Esophagus squamous epithelium (tissue), 5 donors: Measurements from ENCODE around the gene ZMIZ1. TPM values are rescaled to one million over a fixed set of nuclear protein-coding genes. Genes with fewer than 3 reads are reported as not detected.

Source experiments
- DNase-seq: peaks from one replicate; lab custom pipeline; 2025; lab: John Stamatoyannopoulos, UW
- H3K27ac ChIP-seq, 4 donors: fragments of 200-600 bp; sonication (generic); one replicate each; pipeline ENCODE4 v1.5.1; 2016 to 2019; ENCODE audit warnings: mild to moderate bottlenecking in 1 of 4
- H3K27me3 ChIP-seq, 4 donors: fragments of 200-600 bp; sonication (generic); 1 replicate in 3 of 4; 2 replicates in 1 of 4; pipeline versions ENCODE4 v1.5.1 to v1.6.0; 2017 to 2021; ENCODE audit warnings: antibody characterized with exemption in 1 of 4
- H3K36me3 ChIP-seq, 3 donors: fragments of 200-600 bp; sonication (generic); one replicate each; pipeline ENCODE4 v1.5.1; 2016 to 2019
- H3K4me1 ChIP-seq, 3 donors: fragments of 200-600 bp; sonication (generic); one replicate each; pipeline ENCODE4 v1.5.1; 2017 to 2019
- H3K4me3 ChIP-seq, 4 donors: fragments of 200-600 bp; sonication (generic); 1 replicate in 3 of 4; 2 replicates in 1 of 4; pipeline ENCODE4 v1.5.1; 2016 to 2019; ENCODE audit warnings: mild to moderate bottlenecking in 2 of 4, moderate library complexity in 1 of 4
- H3K9me3 ChIP-seq, 3 donors: fragments of 200-600 bp; sonication (generic); one replicate each; pipeline ENCODE4 v1.5.1; 2016 to 2019
- POLR2A ChIP-seq, 4 donors: fragments of 450-650 bp; IDR thresholded peaks; one replicate each; pipeline ENCODE4 v1.6.1; 2017; ENCODE audit warnings: antibody characterized with exemption in 4 of 4, mild to moderate bottlenecking in 4 of 4, moderate library complexity in 3 of 4
- WGBS, 2 donors: methylation state at CpG; one replicate each; pipeline ENCODE4 v1.1.5; 2018; 5-methylcytosine and 5-hydroxymethylcytosine counted together
- intact Hi-C: fragments of 100-400 bp; cut with DNase I; formaldehyde crosslinking; loops from one replicate; pipeline ENCODE4 v1.15.0; 2022
- total RNA-seq, 4 donors: library from RNA; depleted of rRNA; stranded (reverse); fragments of >200 nt; gene quantifications; one replicate each; pipeline ENCODE4 v1.1.0, GENCODE V29; 2016
- TF ChIP-seq, protein P1 (sequence below), 6 experiments: fragments of 450-650 bp in 4 of 6; fragments of 200-600 bp in 2 of 6; sonication (generic) in 2 of 6; IDR thresholded peaks; one replicate each; pipeline ENCODE4 v1.5.1; 2016 to 2019; ENCODE audit warnings: antibody characterized with exemption in 6 of 6, mild to moderate bottlenecking in 4 of 6, moderate library complexity in 4 of 6
- donor health status: DM: yes; HTN: yes; CAD: no.

ZMIZ1 gene
- total RNA-seq, 4 donors from 2014 or later = 28.2 to 79.5 (median 40.4) TPM

- Histone ChIP-seq H3K4me1 (peaks cover 0 to 42% (median 24%) of the 10 kb centered on the region in 3 donors), H3K9me3 (no peaks in the 10 kb centered on the region), H3K4me3 (no peak overlapping the region), H3K36me3 (peaks cover under 1 to 99% (median 3%) of the 10 kb centered on the region in 3 donors), H3K27me3 (no peaks in the 10 kb centered on the region), H3K27ac (no peak overlapping the region)
- intact Hi-C loops = no loop called here
- no peak for DNase-seq
- 63 to 75% methylated on average over 12 of the region's 12 CpGs for WGBS, 2 donors
- TF ChIP-seq POLR2A (IDR thresholded peaks at IDR 0.05) = no peak
Observed at GRCh38 chr10:79229830-79230327, 161.1 kb downstream of the ZMIZ1 start.

DNA sequence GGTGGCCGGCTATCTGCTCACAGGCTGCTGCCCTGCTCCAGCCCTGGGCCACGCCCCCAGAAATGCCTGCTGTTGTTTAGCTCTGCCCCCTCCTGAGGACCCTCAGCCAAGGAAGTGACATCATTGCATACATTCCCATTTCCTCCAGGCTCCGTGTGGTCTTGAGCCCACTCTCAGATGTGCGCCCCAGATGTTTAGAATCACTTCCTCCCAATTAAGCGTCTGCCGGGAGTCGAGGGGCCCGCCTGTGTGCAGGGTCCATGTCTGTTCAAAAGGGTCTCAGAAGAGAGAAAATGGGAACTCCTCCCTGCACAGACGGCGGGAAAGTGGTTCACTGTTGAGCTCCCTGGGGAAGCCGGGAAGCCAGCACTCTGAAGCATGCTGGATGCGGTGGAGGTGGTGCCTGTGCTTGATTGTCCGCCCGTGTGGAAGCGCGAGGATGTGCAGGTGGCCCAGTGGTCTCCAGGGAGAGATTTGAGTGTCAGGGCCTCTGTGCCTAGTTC, 161.6 kb downstream of the ZMIZ1 start:
- intact Hi-C loops = no loop called here
- WGBS, 2 donors = 71 to 88% methylated on average over 7 to 10 of the region's 16 CpGs
- Histone ChIP-seq H3K27ac (no peak overlapping the region), H3K4me3 (no peak overlapping the region), H3K27me3 (no peaks in the 10 kb centered on the region), H3K9me3 (no peaks in the 10 kb centered on the region), H3K36me3 (peaks cover 3 to 99% (median 6%) of the 10 kb centered on the region in 3 donors), H3K4me1 (peaks cover 0 to 47% (median 26%) of the 10 kb centered on the region in 3 donors)
- TF ChIP-seq POLR2A (IDR thresholded peaks at IDR 0.05) = no peak
- TF ChIP-seq, protein P1, sequence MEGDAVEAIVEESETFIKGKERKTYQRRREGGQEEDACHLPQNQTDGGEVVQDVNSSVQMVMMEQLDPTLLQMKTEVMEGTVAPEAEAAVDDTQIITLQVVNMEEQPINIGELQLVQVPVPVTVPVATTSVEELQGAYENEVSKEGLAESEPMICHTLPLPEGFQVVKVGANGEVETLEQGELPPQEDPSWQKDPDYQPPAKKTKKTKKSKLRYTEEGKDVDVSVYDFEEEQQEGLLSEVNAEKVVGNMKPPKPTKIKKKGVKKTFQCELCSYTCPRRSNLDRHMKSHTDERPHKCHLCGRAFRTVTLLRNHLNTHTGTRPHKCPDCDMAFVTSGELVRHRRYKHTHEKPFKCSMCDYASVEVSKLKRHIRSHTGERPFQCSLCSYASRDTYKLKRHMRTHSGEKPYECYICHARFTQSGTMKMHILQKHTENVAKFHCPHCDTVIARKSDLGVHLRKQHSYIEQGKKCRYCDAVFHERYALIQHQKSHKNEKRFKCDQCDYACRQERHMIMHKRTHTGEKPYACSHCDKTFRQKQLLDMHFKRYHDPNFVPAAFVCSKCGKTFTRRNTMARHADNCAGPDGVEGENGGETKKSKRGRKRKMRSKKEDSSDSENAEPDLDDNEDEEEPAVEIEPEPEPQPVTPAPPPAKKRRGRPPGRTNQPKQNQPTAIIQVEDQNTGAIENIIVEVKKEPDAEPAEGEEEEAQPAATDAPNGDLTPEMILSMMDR (IDR thresholded peaks at IDR 0.05) = no peak
- DNase-seq = no peak

GRCh38 chr10:79230850-79231249, 162.1 kb downstream of the ZMIZ1 start:
- 89 to 93% methylated on average over 3 to 4 of the region's 4 CpGs for WGBS, 2 donors
- TF ChIP-seq, protein P1 (IDR thresholded peaks at IDR 0.05) = no peak
- no peak for TF ChIP-seq POLR2A (IDR thresholded peaks at IDR 0.05)
- DNase-seq = no peak
- peaks cover 3 to 99% (median 7%) of the 10 kb centered on the region in 3 donors for H3K36me3 ChIP-seq
- H3K27me3 ChIP-seq = no peaks in the 10 kb centered on the region
- no peaks in the 10 kb centered on the region for H3K9me3 ChIP-seq
- intact Hi-C loops = no loop called here
- H3K27ac ChIP-seq = no peak overlapping the region
- H3K4me1 ChIP-seq = peaks cover 0 to 52% (median 30%) of the 10 kb centered on the region in 3 donors
- H3K4me3 ChIP-seq = no peak overlapping the region

- Histone ChIP-seq H3K4me3 (no peak overlapping the region), H3K27ac (no peak overlapping the region), H3K36me3 (peaks cover 3 to 94% (median 7%) of the 10 kb centered on the region in 3 donors), H3K4me1 (peaks cover 6 to 62% (median 36%) of the 10 kb centered on the region in 3 donors), H3K27me3 (no peaks in the 10 kb centered on the region), H3K9me3 (no peaks in the 10 kb centered on the region)
- DNase-seq = no peak
- TF ChIP-seq POLR2A (IDR thresholded peaks at IDR 0.05) = no peak
- TF ChIP-seq, protein P1 (IDR thresholded peaks at IDR 0.05) = no peak
- 79 to 80% methylated on average over 3 of the region's 3 CpGs for WGBS, 2 donors
- intact Hi-C loops = no loop called here
Observed at GRCh38 chr10:79231908-79232307, 163.1 kb downstream of the ZMIZ1 start.

GRCh38 chr10:79232864-79233263, 164.1 kb downstream of the ZMIZ1 start:
- peaks cover 16 to 70% (median 46%) of the 10 kb centered on the region in 3 donors for H3K4me1 ChIP-seq
- H3K36me3 ChIP-seq = peaks cover 3 to 84% (median 7%) of the 10 kb centered on the region in 3 donors
- H3K27me3 ChIP-seq = no peaks in the 10 kb centered on the region
- no peaks in the 10 kb centered on the region for H3K9me3 ChIP-seq
- H3K27ac ChIP-seq = no peak overlapping the region
- DNase-seq = no peak
- TF ChIP-seq, protein P1 (IDR thresholded peaks at IDR 0.05) = no peak
- no peak for TF ChIP-seq POLR2A (IDR thresholded peaks at IDR 0.05)
- H3K4me3 ChIP-seq = no peak overlapping the region
- intact Hi-C loops = no loop called here
- 100% methylated on average over 1 of the region's 3 CpGs; no CpG with 5 or more reads in 1 of the 2 donors for WGBS, 2 donors
